ENCODE results near the gene LY6G6F. TPM values are rescaled to one million over a fixed set of nuclear protein-coding genes. Genes with fewer than 3 reads are reported as not detected.

Gene LY6G6F
- total and polyA plus RNA-seq, 2 donors (not counting 3 experiments of a cell fraction or from before 2014, with no cell fraction given) = not detected

GRCh38 chr6:31721351-31722020 lies 14.8 kb downstream of the LY6G6F start, which contains the start of gene LY6G6C:
Gene LY6G6C (minus strand): TSS chr6:31721746. CDS start chr6:31721679, 67 bp downstream.
- peaks cover 0 to 2% of the 10 kb centered on the region in 2 experiments for H3K27me3 ChIP-seq (ENCODE audit: control insufficient read depth in 2 of 2, insufficient read depth in 2 of 2, low read length in 2 of 2)
- DNase-seq (ENCODE audit: low read depth, low spot score) (no peak), FAIRE-seq (no peak)
- no peak within 1 kb of the TSS for H3K4me2 ChIP-seq (ENCODE audit: insufficient read depth, low read length)
- no peak within 1 kb of the TSS for H3K27ac ChIP-seq (ENCODE audit: insufficient read depth, low read depth, low read length)
- no peaks in the 10 kb centered on the region for H3K9me1 ChIP-seq (replicated peaks; ENCODE audit: control insufficient read depth, extremely low read depth, insufficient read depth, low read length)
- no peaks in the 10 kb centered on the region for H3K79me2 ChIP-seq (ENCODE audit: control insufficient read depth, insufficient read depth, low read length)
- no peaks in the 10 kb centered on the region for H4K20me1 ChIP-seq (replicated peaks; ENCODE audit: control insufficient read depth, extremely low read depth, insufficient read depth, low read length)
- intact Hi-C loops (cut with micrococcal nuclease) (no loop called here), dilution Hi-C loops (cut with MboI; ENCODE audit: extremely low pct_ligation_motif_present, low sequenced_read_pairs) (no loop called here)
- ChIA-PET CTCF (no interaction called here), POLR2A (interaction anchor here (0.5 to 1.0 kb wide), 2 partner anchors 27 to 106 kb away, joined by 3 to 6 read pairs; partner anchors contain the start of gene HSPA1B)
- H3K9me3 ChIP-seq (replicated peaks; ENCODE audit: control insufficient read depth, insufficient read depth, low read length) = no peaks in the 10 kb centered on the region
- peaks cover 0 to 4% of the 10 kb centered on the region in 2 experiments for H3K36me3 ChIP-seq (ENCODE audit: control insufficient read depth in 2 of 2, extremely low read depth in 1 of 2, insufficient read depth in 2 of 2, low read length in 2 of 2)
- no peak within 1 kb of the TSS for H3K4me3 ChIP-seq (replicated peaks in 1 of 3; ENCODE audit: insufficient read depth in 1 of 3, low read depth in 1 of 3, low read length in 3 of 3)
- H3K4me1 ChIP-seq (ENCODE audit: control insufficient read depth, extremely low read depth, insufficient read depth, low read length) = peaks cover 9% of the 10 kb centered on the region
- no peak within 1 kb of the TSS for H3K9ac ChIP-seq (replicated peaks; ENCODE audit: extremely low read depth, insufficient read depth, low read length)
- BruUV-seq (replicated peaks) = no TSS peak
- no peak within 1 kb of the TSS for H2AFZ ChIP-seq (ENCODE audit: low read depth, low read length)
- TF ChIP-seq MYC (IDR thresholded peaks at IDR 0.05; ENCODE audit: low read depth, low read length) = no peak
- no peak for TF ChIP-seq POLR2AphosphoS5 (IDR thresholded peaks at IDR 0.05; ENCODE audit: insufficient read depth, low read depth, low read length)
- TF ChIP-seq FOS (IDR thresholded peaks at IDR 0.05; ENCODE audit: borderline replicate concordance, insufficient read depth, low read length) = no peak
- TF ChIP-seq JUN (IDR thresholded peaks at IDR 0.05; ENCODE audit: borderline replicate concordance, insufficient read depth, insufficient read length, low read depth) = no peak
- no peak for TF ChIP-seq GATA2 (IDR thresholded peaks at IDR 0.05; ENCODE audit: insufficient read depth, insufficient read length, low read depth, low read length)
- TF ChIP-seq MAX (IDR thresholded peaks at IDR 0.05; ENCODE audit: insufficient read depth, insufficient read length) = no peak

GRCh38 chr6:31722173-31722572 lies 15.5 kb downstream of the LY6G6F start:
- ChIA-PET POLR2A (interaction anchor here (1.0 kb wide), 1 partner anchor 105 kb away, joined by 3 read pairs; the partner anchor contains the start of gene HSPA1B), CTCF (interaction anchor here (1.5 kb wide), 1 partner anchor 8 kb away, joined by 4 read pairs; no protein-coding TSS in a partner anchor)
- H4K20me1 ChIP-seq (replicated peaks; ENCODE audit: control insufficient read depth, extremely low read depth, insufficient read depth, low read length) = no peaks in the 10 kb centered on the region
- no peak overlapping the region for H3K9ac ChIP-seq (replicated peaks; ENCODE audit: extremely low read depth, insufficient read depth, low read length)
- peaks cover 0 to 2% of the 10 kb centered on the region in 2 experiments for H3K27me3 ChIP-seq (ENCODE audit: control insufficient read depth in 2 of 2, insufficient read depth in 2 of 2, low read length in 2 of 2)
- dilution Hi-C loops (cut with MboI; ENCODE audit: extremely low pct_ligation_motif_present, low sequenced_read_pairs) (no loop called here), intact Hi-C loops (cut with micrococcal nuclease) (no loop called here)
- H3K4me2 ChIP-seq (ENCODE audit: insufficient read depth, low read length) = no peak overlapping the region
- DNase-seq (ENCODE audit: low read depth, low spot score) (no peak), FAIRE-seq (no peak)
- no TSS peak for BruUV-seq (replicated peaks)
- no peak overlapping the region for H3K4me3 ChIP-seq (replicated peaks in 1 of 3; ENCODE audit: insufficient read depth in 1 of 3, low read depth in 1 of 3, low read length in 3 of 3)
- no peaks in the 10 kb centered on the region for H3K9me1 ChIP-seq (replicated peaks; ENCODE audit: control insufficient read depth, extremely low read depth, insufficient read depth, low read length)
- no peak overlapping the region for H2AFZ ChIP-seq (ENCODE audit: low read depth, low read length)
- H3K36me3 ChIP-seq (ENCODE audit: control insufficient read depth in 2 of 2, extremely low read depth in 1 of 2, insufficient read depth in 2 of 2, low read length in 2 of 2) = peaks cover 0 to 10% of the 10 kb centered on the region in 2 experiments
- no peak overlapping the region for H3K27ac ChIP-seq (ENCODE audit: insufficient read depth, low read depth, low read length)
- no peaks in the 10 kb centered on the region for H3K9me3 ChIP-seq (replicated peaks; ENCODE audit: control insufficient read depth, insufficient read depth, low read length)
- H3K4me1 ChIP-seq (ENCODE audit: control insufficient read depth, extremely low read depth, insufficient read depth, low read length) = peaks cover 13% of the 10 kb centered on the region
- H3K79me2 ChIP-seq (ENCODE audit: control insufficient read depth, insufficient read depth, low read length) = no peaks in the 10 kb centered on the region
- TF ChIP-seq, protein P1, sequence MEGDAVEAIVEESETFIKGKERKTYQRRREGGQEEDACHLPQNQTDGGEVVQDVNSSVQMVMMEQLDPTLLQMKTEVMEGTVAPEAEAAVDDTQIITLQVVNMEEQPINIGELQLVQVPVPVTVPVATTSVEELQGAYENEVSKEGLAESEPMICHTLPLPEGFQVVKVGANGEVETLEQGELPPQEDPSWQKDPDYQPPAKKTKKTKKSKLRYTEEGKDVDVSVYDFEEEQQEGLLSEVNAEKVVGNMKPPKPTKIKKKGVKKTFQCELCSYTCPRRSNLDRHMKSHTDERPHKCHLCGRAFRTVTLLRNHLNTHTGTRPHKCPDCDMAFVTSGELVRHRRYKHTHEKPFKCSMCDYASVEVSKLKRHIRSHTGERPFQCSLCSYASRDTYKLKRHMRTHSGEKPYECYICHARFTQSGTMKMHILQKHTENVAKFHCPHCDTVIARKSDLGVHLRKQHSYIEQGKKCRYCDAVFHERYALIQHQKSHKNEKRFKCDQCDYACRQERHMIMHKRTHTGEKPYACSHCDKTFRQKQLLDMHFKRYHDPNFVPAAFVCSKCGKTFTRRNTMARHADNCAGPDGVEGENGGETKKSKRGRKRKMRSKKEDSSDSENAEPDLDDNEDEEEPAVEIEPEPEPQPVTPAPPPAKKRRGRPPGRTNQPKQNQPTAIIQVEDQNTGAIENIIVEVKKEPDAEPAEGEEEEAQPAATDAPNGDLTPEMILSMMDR (IDR thresholded peaks at IDR 0.05; ENCODE audit: extremely low read depth in 1 of 2, insufficient read depth in 1 of 2, low read depth in 1 of 2, low read length in 2 of 2) = no peak

All from endothelial cell of umbilical vein (primary cell).